HG02840 (cell line): ENCODE results near the gene GLCE.

Experiments
- ATAC-seq: cut with Tn5 transposase; IDR thresholded peaks from one replicate; pipeline ENCODE4 v1.9.1; 2021; ENCODE audit warnings: mild to moderate bottlenecking, moderate library complexity, moderate number of reproducible peaks; ENCODE audit not compliant: unreplicated experiment, low FRiP score

The GLCE gene

DNA sequence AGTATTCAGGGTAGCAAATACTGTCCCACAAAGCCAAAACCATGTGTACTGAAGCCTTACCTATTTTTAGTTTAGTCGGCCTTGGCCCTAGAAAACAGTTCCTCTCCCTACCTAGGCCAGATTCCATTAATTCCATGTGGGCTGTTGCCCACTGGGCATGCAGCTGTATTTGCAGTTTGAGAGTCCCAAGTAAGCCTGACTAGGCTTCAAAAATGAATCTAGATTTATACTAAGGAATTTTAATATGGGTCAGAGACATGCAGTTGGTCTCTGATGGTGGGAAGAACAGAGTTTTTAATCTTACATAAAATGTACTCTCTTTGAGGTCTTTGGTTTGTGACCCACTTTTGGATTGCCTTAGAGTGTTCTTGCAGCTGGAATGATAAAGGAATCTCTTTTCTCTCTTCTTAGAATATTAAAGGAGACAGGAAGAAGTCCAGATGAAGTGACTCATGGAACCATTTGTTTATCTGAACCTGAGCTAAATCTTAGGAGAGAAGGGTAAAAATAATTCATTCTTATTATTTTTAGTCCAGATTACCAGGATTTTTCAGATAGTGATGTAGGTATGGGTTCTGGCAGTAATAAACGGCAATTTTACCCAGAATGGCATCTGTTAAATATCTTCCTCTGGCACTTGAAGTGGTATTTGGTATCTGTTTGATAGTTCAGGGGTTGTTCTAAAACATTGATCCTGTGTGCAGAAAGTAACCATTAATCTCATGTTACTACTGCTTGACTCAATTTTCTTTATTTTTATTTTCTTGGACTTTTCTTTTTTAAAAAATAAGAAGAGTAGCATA lies 33.8 kb downstream of the GLCE start:
- no peak for ATAC-seq

DNA sequence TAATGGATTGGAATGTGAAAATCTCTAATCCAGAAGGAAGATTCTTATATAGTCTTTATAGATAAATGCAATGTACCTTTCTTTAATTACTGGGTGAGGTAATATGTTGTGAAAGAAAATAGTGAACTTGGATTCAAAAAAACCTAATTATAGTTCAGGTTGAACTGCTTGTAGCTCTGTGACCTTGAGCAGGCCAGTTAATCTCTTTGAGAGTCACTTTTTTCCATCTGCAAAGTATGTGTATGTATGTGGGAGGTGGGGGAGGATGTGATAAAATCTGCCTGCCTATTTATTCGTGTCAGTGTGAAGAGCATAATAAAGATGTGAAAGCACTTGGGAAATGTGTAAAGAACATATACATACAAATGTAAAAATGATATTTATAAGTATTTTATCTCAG lies 34.4 kb downstream of the GLCE start:
- ATAC-seq: no peak

DNA sequence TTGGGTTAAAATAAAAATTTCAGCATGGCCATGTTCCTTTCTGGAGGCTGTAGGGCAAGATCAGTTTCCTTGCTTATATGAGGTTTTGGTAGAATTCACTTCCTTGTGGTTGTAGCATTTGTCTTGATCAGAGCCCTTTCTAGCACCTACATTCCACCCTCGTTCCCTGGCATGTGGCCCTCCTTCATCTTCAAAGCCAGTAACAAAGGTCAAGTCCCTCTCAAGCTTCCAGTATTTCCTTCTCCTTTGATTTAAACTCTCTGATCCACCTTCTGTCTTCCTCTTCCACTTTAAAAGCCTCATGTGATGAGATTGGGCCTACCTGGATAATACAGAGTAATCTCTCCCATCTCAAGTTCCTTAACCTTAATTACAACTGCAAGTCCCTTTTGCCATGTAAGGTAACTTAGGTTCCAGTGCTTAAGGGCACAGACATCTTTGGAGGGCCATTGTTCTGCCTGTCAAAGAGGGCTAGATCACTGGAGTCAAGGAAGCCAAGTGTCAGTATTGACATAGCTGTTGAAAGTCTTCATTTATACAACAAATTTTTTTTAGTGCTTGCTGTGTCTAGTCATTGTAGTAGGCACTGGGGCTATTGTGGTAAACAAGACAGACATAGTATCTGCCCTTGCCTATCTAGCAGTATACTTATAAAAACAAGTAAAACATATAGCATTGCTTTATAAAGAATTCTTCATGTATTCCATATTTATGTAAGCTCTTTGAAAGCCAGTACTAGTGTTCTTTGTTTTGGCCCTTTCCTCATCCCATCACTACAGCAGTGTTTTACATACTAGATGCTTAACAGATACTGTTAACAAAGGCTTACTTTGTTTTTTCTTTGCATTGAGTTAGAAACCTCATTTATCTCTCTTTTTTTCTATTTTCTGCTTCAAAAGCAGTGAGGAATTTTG lies 40.7 kb downstream of the GLCE start:
- no peak for ATAC-seq

DNA sequence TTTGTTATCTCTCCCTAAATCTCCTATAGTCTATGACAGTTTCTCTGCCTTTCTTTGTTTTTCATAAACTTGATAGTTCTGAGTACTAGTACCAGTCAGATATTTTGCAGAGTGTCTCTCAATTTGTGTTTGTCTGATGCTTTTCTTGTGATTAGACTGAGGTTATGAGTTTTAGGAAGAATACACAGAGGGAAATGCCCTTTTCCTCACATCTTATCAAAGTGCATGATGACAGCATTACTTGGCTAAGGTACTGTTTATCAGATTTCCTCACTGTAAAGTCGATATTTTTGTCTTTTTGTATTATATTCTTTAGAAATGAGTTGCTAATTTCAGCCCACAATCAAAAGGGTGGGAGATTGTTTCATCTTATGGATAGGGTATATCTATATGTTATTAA lies 45.6 kb downstream of the GLCE start:
- no peak for ATAC-seq

DNA sequence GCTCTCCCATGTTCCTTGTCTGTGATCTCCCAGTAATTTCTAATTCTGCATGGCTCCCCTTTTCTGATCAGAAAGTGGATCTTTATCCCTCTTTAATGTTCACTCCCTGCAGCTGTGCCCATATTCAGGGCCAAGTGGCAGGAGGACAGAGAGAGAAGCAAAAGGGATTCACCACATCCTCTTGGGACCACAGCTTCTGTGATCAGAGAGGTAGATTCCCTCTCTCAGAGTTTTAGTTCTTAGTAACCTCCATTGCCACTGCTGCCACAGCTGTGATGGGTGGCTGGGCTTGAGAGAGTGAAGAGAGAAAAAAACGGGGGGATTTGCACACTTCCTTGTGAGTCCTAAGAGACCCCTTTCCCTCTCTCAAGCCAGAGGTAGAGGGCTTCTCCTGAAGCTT lies 49.2 kb downstream of the GLCE start:
- ATAC-seq: no peak

DNA sequence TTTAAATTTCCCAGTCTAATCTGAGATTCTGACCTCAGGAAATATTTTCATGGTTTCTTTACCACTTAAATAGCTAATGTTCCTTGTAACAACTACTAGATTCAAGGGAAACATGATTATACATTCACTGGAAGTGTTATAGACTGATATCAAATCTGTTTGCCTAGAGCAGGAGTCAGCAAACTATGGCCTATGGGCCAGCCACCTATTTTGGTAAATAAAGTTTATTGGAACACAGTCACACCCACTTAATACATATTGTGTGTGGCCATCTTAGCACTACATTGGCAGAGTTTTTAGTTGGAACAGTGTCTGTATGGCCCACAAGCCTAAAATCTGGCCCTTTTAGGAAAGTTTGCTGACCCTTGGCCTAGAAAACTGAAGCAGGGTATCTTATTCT lies 50.1 kb downstream of the GLCE start:
- no peak for ATAC-seq

DNA sequence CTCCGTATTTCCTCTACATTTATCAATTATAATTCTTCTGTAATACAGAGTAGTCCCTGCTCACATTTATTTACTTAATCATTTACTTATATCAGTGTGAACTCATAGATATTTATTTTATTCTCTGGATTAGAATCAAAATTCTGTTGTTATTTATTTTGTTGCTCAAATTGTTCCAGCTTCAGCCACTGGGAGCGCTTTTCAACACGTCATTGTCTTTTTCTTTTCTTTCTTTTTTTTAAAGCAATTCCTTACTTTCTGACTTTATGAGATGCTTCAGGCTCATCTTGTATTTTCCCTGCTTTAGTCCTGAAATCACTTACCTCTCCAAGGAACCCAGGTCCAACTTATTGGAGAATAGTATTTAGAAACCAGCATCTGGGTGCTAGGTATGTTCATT lies 53.4 kb downstream of the GLCE start:
- no peak for ATAC-seq

DNA sequence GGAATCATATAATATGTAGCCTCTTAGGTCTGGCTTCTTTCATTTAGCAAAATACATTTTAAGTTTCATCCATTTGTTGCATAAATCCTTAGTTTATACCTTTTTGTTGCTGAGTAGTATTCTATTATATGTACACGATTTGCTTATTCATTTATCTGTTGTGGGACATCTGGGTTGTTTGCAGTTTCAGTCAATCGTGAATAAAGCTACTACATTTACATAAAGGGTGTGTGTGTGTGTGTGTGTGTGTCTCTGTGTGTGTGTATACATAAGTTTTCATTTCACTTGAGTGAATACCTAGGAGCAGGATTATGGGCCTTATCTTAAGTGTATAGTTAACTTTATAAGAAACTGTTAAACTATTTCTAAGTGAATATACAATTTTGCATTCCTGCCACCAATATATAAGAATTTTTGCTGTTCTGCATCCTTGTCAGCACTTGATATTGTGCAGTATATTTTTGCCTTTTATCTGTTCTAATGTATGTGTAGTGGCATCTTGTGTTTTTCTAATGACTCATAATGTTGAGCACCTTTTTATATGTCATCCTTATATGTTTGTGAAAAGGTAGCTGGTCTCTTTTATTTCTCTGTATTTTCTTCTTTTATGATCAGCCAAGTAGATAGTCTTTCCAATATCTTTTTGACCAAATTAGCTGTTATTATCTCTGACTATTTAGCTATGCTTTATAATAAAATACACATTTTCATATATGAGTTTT lies 55.0 kb downstream of the GLCE start:
- ATAC-seq: no peak

DNA sequence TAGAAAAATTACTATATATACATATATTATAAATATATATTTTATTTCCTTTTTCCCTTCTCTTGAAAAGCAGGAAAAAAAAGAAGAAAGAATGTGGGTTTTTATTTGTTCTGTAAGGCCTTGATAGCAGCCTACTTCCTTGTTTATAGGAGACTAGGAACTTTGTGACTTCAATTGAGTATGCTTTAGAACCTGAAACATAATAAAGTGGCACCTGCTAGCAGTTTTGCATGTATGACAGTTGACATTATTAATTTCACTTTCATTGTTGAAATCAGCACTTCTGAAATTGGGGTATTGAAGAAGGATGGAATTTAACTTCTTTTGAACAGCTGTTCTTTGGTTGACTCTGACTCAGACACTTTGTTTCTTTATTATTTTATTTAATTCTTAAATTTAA lies 56.9 kb downstream of the GLCE start:
- no peak for ATAC-seq

DNA sequence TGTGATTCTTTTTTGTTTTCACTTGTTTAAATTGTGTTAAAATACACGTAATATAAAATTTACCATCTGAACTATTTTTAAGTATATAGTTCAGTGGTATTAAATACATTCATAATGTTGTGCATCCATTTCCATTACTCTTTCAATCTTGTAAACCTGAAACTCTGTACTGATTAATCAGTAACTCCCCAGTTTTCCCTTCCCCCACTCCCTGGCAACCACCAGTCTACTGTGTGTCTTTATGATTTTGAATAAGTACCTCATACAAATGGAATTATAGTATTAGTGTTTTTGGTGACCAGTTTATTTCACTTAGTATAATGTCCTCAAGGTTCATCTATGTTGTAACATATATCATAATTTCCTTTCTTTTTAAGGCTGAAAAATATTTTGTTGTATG lies 59.3 kb downstream of the GLCE start:
- ATAC-seq: no peak

DNA sequence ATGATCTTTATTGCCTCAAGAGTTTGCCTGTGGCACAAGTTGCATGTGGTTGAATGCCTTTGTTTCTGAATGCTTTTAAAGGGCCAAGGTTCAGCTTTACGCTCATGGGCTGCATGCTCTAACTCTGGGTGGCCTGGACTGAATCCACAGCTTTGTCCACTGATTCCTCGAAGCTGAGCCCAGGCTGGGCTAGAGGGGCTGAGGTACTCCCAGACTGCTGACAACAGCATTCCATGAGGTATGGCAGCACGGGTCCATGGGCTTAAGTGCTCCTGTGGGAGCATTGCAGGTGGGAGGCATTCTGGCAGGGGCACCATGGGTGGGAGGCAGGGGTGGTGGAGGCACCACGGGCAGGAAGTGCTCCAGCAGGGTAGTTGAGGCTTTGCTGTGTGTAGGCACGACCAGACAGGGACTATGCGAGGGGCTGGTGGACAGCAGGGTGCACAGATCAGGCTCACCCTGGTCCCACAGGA lies 61.6 kb downstream of the GLCE start:
- no peak for ATAC-seq

DNA sequence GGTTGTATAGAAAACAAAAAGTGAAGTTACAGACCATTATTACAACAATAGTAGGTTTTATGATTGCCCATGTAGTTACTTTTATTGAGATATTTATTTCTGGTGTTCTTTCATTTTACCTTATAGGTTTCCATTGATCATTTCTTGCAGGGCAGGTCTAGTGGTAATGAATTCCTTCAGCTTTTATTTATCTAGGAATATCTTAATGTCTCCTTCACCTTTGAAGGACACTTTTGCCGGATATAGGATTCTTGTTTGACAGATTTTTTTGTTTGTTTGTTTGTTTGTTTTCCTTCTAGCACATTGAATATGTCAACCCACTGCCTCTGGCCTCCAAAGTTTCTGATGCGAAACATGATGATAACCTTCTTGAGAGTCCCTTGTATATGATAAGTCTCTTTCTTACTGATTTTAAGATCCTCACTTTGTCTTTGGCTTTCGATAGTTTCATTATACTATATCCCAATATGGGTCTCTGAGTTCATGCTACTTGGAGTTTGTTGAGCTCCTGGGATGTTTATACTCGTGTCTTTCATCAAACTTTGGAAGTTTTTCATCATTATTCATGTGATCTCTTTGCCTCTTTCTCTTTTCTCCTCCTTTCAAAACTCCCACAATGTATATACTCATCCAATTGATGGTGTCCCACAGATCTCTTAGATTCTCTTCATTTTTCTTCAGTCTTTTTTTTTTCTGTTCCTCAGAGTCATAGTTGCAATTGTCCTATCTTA lies 62.8 kb downstream of the GLCE start:
- ATAC-seq: no peak

DNA sequence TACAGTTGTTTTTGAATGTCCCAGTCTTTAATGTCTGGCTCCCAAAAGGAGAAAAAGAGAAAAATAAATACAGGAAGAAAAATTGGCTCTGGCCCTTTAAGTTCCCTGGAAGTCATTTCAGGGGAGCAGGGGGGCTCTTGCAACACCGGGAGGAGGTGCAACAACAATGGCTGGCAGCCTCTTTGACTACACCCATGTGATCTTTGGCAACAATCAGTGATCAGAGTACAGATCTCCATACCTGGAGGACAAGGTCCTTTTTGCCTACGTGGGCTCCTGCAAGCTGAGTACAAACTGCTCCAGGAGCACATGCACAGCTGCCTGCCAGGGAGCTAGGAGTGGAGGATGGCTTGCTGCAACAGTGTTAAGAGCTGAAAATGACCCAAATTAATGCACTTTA lies 63.9 kb downstream of the GLCE start:
- ATAC-seq: no peak

DNA sequence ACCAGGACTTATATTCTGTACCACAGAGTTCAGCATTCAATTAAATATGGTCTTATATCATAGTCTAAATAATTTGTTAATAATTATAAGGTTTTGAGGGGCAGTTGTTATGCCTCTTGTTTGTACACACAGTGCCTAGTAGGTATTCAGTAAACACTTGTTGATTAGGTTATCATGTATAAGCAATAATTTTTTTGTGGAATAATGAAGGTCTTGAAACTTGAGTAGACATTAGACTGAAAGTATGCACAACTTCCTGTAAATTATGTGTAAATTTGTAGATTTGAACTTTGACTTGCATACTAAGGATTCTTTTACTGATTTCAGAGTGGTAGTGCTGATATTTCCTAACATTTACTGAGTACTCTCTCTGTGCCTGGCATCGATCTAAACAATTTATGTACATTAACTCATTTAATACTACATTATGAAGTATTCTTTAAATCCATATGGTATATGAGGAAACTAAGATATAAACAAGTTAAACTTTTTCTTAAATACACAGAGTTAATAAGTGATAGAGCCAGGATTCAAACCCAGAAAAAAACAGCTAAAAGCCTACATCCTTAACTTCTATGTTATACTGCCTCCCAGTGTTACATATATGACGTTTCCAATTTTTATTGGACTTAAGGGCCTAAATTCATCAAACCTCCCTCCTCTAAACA lies 65.1 kb downstream of the GLCE start:
- no peak for ATAC-seq

DNA sequence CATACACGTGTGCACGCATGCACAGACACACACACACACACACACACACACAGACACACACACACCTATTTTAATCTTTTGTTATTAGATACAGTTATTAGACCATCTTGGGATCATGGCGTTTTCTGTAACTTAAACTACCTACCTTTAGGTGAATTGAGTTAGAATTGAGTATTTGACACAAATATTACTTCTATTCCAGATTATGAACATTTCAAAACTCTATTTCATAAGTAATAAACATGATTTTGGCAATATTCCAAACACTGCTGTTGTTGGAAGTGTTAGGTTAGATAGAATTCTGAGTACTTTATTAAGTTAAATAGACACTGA lies 65.6 kb downstream of the GLCE start:
- ATAC-seq: no peak

DNA sequence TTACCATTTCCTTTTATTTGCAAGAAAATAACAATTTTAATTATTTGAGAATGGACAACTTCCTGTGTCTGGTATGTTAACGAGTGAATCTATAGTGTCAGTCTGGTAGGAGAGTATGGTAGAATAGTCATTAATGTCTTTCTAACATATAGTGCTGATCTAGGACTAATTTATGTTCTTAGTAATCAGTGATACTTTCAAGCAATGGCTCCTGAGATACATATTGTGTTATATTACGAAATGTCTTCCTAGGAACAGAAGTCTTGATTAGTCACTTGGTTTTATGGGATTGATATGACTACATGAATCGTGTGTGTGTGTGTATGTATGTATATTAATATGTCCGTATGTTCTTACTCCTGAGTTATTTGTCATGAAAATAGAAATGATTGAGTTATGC lies 71.7 kb downstream of the GLCE start:
- ATAC-seq: no peak

DNA sequence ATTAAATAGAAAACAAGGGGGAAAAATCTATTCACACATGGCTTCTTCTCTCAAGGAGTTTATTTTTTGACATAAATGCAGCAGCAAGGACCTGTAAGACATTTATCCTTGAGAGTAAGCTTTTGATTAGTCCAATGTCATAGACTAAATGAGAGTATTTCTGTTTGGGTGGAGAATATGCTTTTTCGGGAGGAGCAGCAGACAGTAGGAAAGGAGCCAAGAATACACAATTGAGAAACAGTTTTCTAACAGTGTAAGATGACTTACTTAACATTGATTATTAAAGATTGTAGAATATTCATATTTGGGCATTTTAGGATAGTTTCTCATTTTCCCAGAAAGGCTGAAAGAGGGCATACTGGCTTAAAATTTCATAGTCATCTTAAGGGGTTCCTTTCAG lies 72.3 kb downstream of the GLCE start:
- ATAC-seq: no peak

DNA sequence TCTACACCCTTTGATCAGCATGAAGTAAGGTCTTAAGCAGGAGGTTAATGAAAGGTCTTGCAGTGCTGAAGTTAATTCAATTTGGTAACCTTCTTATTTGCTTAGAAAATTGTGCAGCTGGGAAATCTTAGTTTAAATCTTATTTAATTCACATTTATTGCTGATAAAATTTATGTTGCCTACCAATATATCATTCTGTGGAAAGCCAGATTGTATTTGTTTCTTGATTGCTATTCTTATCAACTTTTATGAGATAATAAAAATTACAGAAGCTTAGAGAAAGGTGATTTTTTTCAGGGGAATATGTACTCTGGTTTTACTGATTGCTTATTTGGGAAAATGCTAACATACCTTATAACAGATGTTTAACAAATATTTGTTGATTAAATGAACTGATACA lies 74.2 kb downstream of the GLCE start:
- ATAC-seq: no peak

DNA sequence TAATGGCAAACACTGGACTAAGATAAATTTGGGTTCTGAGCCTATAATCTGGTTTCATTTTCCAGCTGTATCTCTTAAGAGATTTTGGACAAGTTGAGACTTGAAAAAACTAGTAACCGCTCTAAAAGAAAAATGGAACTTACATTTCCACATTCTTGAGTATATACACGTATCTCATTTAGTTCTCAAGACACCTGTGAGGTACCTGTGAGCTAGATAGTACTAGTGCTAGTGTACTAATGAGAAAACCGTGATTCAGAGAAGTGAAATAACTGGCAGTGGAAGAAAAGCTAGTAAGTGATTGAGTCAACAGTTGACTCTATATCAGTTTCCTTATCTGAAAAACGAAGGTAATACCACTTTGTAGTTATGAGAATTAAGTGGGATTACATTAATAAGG lies 76.1 kb downstream of the GLCE start:
- ATAC-seq: no peak

DNA sequence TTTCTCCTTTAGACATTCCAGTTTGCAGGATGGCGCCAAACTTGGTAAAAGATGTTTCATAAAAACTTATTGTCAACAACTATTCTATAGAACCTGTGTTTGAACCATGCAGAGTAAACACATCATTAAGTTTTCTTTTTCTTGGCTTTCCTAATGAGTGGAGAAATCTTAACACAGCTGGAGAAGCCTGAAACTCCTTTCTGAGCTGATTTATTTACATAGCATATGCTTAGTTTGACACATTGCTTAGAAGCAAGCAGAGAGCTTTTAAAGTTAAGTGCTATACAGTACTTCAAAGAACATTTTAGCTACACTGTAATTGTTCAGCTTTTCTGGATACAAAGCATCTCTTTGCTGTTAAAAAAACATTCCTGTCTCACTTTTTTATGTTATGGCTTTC lies 77.3 kb downstream of the GLCE start:
- no peak for ATAC-seq
